Neural progenitor cell (in vitro differentiated cells): ENCODE results near the gene ARHGEF4. TPM values are rescaled to one million over a fixed set of nuclear protein-coding genes. Genes with fewer than 3 reads are reported as not detected.

Source experiments
- DNase-seq: peaks from one replicate; pipeline ENCODE4 v3.0.0-alpha.2; 2016; ENCODE audit warnings: low spot score
- H2AFZ ChIP-seq: fragments of 200-600 bp; sonication (generic); replicated peaks from 2 replicates; pipeline ENCODE4 v1.6.1; 2016; ENCODE audit warnings: antibody characterized with exemption
- H3F3A ChIP-seq: fragments of 200-600 bp; sonication (generic); 2 replicates; pipeline ENCODE4 v1.6.1; 2016; ENCODE audit warnings: antibody characterized with exemption, low read depth
- H3K27ac ChIP-seq: fragments of 200-600 bp; sonication (generic); 2 replicates; pipeline ENCODE4 v1.5.1; 2016; ENCODE audit warnings: mild to moderate bottlenecking
- H3K27me3 ChIP-seq: fragments of 200-600 bp; sonication (generic); 2 replicates; pipeline ENCODE4 v1.6.1; 2016; ENCODE audit warnings: mild to moderate bottlenecking, moderate library complexity
- H3K36me3 ChIP-seq: fragments of 200-600 bp; sonication (generic); 2 replicates; pipeline ENCODE4 v1.5.1; 2016
- H3K4me1 ChIP-seq: fragments of 200-600 bp; sonication (generic); 2 replicates; pipeline ENCODE4 v1.6.1; 2016; ENCODE audit warnings: mixed run types
- H3K4me2 ChIP-seq: fragments of 200-600 bp; sonication (generic); 2 replicates; pipeline ENCODE4 v1.6.1; 2016
- H3K4me3 ChIP-seq: fragments of 200-600 bp; sonication (generic); 2 replicates; pipeline ENCODE4 v1.5.1; 2016
- H3K79me2 ChIP-seq: fragments of 200-600 bp; sonication (generic); 2 replicates; pipeline ENCODE4 v1.6.1; 2016; ENCODE audit warnings: low read depth
- H3K9ac ChIP-seq: fragments of 200-600 bp; sonication (generic); 2 replicates; pipeline ENCODE4 v1.6.1; 2016
- H3K9me3 ChIP-seq: fragments of 200-600 bp; sonication (generic); 2 replicates; pipeline ENCODE4 v1.5.1; 2016; ENCODE audit warnings: low read depth
- H4K20me1 ChIP-seq: fragments of 200-600 bp; sonication (generic); 2 replicates; pipeline ENCODE4 v1.6.1; 2016; ENCODE audit warnings: low read depth
- H3K27ac Mint-ChIP-seq: 3 replicates; pipeline ENCODE4 v1.8.0; 2021; ENCODE audit warnings: mixed read lengths
- H3K27me3 Mint-ChIP-seq: 2 replicates; pipeline ENCODE4 v1.8.0; 2022; ENCODE audit warnings: low read depth, mild to moderate bottlenecking, inconsistent platforms, moderate library complexity, mixed read lengths; ENCODE audit not compliant: insufficient read depth
- H3K36me3 Mint-ChIP-seq: 3 replicates; pipeline ENCODE4 v1.8.0; 2021; ENCODE audit warnings: mixed read lengths
- H3K4me1 Mint-ChIP-seq: 3 replicates; pipeline ENCODE4 v1.8.0; 2021; ENCODE audit warnings: mixed read lengths
- H3K4me3 Mint-ChIP-seq: 3 replicates; pipeline ENCODE4 v1.8.0; 2021; ENCODE audit warnings: mild to moderate bottlenecking, moderate library complexity, mixed read lengths
- H3K9me3 Mint-ChIP-seq: 3 replicates; pipeline ENCODE4 v1.8.0; 2020; ENCODE audit warnings: mixed read lengths
- EZH2 ChIP-seq: fragments of 200-600 bp; sonication (generic); IDR thresholded peaks from 2 replicates; pipeline ENCODE4 v1.6.1; 2017; ENCODE audit warnings: antibody characterized with exemption, mild to moderate bottlenecking, moderate library complexity
- EZH2phosphoT487 ChIP-seq: fragments of 200-600 bp; sonication (generic); IDR thresholded peaks from 2 replicates; pipeline ENCODE4 v1.6.1; 2017; ENCODE audit warnings: antibody characterized with exemption
- total RNA-seq: library from RNA; depleted of rRNA; stranded (reverse); fragments of >200 nt; gene quantifications from 2 replicates; pipeline ENCODE4 v1.2.3, GENCODE V29; 2015; ENCODE audit warnings: low replicate concordance
- TF ChIP-seq, protein P1 (sequence below): fragments of 200-600 bp; sonication (generic); IDR thresholded peaks from 2 replicates; pipeline ENCODE4 v1.5.1; 2017; ENCODE audit warnings: antibody characterized with exemption, mild to moderate bottlenecking

Gene ARHGEF4
- total RNA-seq, 1 donor from 2014 or later: 22.8 TPM

DNA sequence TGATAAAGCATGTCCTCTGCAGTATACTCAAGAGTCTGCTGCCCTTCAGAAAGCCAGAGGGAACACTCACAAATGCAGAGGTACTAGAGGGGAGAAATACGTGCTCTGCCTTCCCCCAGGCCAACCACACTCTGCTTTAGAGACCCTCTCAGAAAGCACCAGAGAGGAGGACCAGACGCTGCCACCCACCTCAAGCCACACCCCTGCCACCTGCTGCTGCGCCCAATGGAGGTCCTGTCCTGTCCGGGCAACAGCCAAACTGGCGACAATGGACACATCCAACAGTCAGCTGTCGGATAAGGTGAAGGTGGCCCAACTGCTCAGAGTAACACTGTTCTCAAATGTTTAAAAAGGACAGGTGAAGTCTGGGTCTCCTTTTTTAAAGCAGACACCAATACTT, 211.9 kb downstream of the ARHGEF4 start:
- H3K4me2 ChIP-seq: no peak overlapping the region
- peaks cover 4% of the 10 kb centered on the region for H3F3A ChIP-seq
- TF ChIP-seq EZH2 (no peak), EZH2phosphoT487 (no peak)
- TF ChIP-seq, protein P1, sequence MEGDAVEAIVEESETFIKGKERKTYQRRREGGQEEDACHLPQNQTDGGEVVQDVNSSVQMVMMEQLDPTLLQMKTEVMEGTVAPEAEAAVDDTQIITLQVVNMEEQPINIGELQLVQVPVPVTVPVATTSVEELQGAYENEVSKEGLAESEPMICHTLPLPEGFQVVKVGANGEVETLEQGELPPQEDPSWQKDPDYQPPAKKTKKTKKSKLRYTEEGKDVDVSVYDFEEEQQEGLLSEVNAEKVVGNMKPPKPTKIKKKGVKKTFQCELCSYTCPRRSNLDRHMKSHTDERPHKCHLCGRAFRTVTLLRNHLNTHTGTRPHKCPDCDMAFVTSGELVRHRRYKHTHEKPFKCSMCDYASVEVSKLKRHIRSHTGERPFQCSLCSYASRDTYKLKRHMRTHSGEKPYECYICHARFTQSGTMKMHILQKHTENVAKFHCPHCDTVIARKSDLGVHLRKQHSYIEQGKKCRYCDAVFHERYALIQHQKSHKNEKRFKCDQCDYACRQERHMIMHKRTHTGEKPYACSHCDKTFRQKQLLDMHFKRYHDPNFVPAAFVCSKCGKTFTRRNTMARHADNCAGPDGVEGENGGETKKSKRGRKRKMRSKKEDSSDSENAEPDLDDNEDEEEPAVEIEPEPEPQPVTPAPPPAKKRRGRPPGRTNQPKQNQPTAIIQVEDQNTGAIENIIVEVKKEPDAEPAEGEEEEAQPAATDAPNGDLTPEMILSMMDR: no peak
- Mint-ChIP-seq H3K36me3 (peaks cover 41% of the 10 kb centered on the region), H3K4me1 (peaks cover 2% of the 10 kb centered on the region), H3K27ac (no peak overlapping the region), H3K27me3 (peaks cover 6% of the 10 kb centered on the region), H3K4me3 (no peak overlapping the region), H3K9me3 (no peaks in the 10 kb centered on the region)
- H3K27ac ChIP-seq: no peak overlapping the region
- peaks cover 35% of the 10 kb centered on the region for H3K79me2 ChIP-seq
- DNase-seq: no peak
- no peaks in the 10 kb centered on the region for H3K9me3 ChIP-seq
- peaks cover 3% of the 10 kb centered on the region for H3K36me3 ChIP-seq
- no peak overlapping the region for H3K9ac ChIP-seq
- H3K4me3 ChIP-seq: no peak overlapping the region
- no peaks in the 10 kb centered on the region for H3K27me3 ChIP-seq
- no peak overlapping the region for H2AFZ ChIP-seq
- H3K4me1 ChIP-seq: no peaks in the 10 kb centered on the region
- peaks cover 70% of the 10 kb centered on the region for H4K20me1 ChIP-seq

DNA sequence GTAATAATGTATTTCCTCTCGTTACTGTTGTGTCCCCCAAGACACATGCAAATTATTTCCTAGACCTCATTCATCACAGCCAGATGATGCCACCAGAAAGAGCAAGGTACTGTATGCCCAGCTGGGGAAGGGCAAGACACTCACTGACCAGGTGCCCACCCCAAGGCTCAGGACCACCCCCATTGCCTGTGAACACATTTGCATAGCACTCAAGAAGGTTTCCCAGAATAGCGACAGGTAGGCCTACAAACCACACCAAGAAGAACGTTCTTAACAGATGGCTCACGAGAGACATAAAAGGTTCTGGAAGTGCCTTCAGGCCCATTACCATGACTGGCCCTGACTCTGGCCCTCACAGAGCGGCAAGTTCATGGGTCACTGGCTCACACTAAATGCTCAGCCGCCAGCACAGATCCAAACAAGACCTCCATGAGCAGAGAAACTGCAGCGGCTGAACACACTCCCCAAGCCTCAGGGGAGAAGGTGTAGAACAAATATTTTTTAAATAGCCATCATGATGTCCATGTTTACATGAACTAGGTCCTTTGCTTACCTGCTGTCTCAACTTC, 212.5 kb downstream of the ARHGEF4 start:
- Mint-ChIP-seq H3K4me1 (peaks cover 2% of the 10 kb centered on the region), H3K9me3 (no peaks in the 10 kb centered on the region), H3K27ac (no peak overlapping the region), H3K36me3 (peaks cover 42% of the 10 kb centered on the region), H3K4me3 (no peak overlapping the region), H3K27me3 (peaks cover 6% of the 10 kb centered on the region)
- H4K20me1 ChIP-seq: peaks cover 76% of the 10 kb centered on the region
- no peak for DNase-seq
- TF ChIP-seq EZH2phosphoT487: no peak
- no peak for TF ChIP-seq EZH2
- TF ChIP-seq, protein P1: no peak
- no peaks in the 10 kb centered on the region for H3K9me3 ChIP-seq
- peaks cover 3% of the 10 kb centered on the region for H3K36me3 ChIP-seq
- H3K4me1 ChIP-seq: no peaks in the 10 kb centered on the region
- H3K4me2 ChIP-seq: no peak overlapping the region
- H3F3A ChIP-seq: peaks cover 4% of the 10 kb centered on the region
- H3K9ac ChIP-seq: no peak overlapping the region
- H3K4me3 ChIP-seq: no peak overlapping the region
- H3K27me3 ChIP-seq: no peaks in the 10 kb centered on the region
- peaks cover 41% of the 10 kb centered on the region for H3K79me2 ChIP-seq
- no peak overlapping the region for H3K27ac ChIP-seq
- no peak overlapping the region for H2AFZ ChIP-seq

DNA sequence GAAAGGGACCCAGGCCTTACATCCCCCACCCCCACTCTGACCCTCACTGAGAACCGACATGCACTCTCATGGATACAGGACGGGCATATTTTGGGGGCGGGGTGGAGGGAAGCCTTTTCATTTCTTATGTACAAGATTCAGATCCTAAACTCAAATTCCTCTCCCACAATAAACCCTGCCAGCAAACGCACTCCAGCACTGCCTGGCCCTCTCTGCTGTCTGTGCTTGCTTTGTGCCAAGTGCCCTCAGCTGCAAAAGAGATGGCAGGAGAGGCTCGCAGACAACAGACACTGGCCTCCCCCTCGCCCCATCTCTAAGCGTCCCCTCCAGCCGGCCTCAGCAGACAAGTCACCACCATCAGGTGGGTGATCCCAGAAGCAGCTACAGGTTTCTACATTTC, 214.2 kb downstream of the ARHGEF4 start:
- Mint-ChIP-seq H3K4me3 (no peak overlapping the region), H3K9me3 (no peaks in the 10 kb centered on the region)

More for the DNA sequence above, 214.2 kb downstream of the ARHGEF4 start:
- peaks cover 2% of the 10 kb centered on the region for H3K4me1 Mint-ChIP-seq
- Histone ChIP-seq H3K27me3 (no peaks in the 10 kb centered on the region), H3K4me3 (no peak overlapping the region), H3K79me2 (peaks cover 47% of the 10 kb centered on the region), H2AFZ (no peak overlapping the region), H3K4me1 (no peaks in the 10 kb centered on the region), H4K20me1 (peaks cover 88% of the 10 kb centered on the region), H3K9ac (no peak overlapping the region), H3K27ac (no peak overlapping the region), H3K36me3 (peaks cover 3% of the 10 kb centered on the region), H3K4me2 (no peak overlapping the region), H3F3A (peaks cover 4% of the 10 kb centered on the region), H3K9me3 (no peaks in the 10 kb centered on the region)
- peaks cover 4% of the 10 kb centered on the region for H3K27me3 Mint-ChIP-seq
- no peak for TF ChIP-seq EZH2phosphoT487
- TF ChIP-seq EZH2: no peak
- TF ChIP-seq, protein P1: no peak
- H3K36me3 Mint-ChIP-seq: peaks cover 52% of the 10 kb centered on the region
- no peak overlapping the region for H3K27ac Mint-ChIP-seq
- no peak for DNase-seq
